LNCAP (cell line): ENCODE results near the gene TSPAN9.

ENCODE experiments used
- CTCF ChIP-seq: fragments of 450-650 bp; IDR thresholded peaks from 2 replicates; pipeline ENCODE4 v1.5.1; 2017; ENCODE audit warnings: mild to moderate bottlenecking

TSPAN9 gene

GRCh38 chr12:3326850-3327780 is 249.9 kb downstream of the TSPAN9 start:
- no peak for TF ChIP-seq CTCF

GRCh38 chr12:3328081-3328480 is 250.9 kb downstream of the TSPAN9 start:
- TF ChIP-seq CTCF: no peak

- TF ChIP-seq CTCF: no peak
Measured at GRCh38 chr12:3328571-3328970, 251.4 kb downstream of the TSPAN9 start.

- TF ChIP-seq CTCF: no peak
Measured at GRCh38 chr12:3329361-3329760, 252.2 kb downstream of the TSPAN9 start.

GRCh38 chr12:3330976-3331510 is 253.9 kb downstream of the TSPAN9 start:
- no peak for TF ChIP-seq CTCF

- TF ChIP-seq CTCF: no peak
Measured at GRCh38 chr12:3332188-3332587, 255.0 kb downstream of the TSPAN9 start.

- TF ChIP-seq CTCF: no peak
Measured at GRCh38 chr12:3333583-3333982, 256.4 kb downstream of the TSPAN9 start.
